GM12873 (cell line): ENCODE data around the gene PLD5.

Source experiments
- TF ChIP-seq, protein P1 (sequence below): IDR thresholded peaks from 2 replicates; pipeline ENCODE4 v1.5.1; 2012; ENCODE audit warnings: low read depth, mild to moderate bottlenecking, moderate library complexity, low read length, control low read depth; ENCODE audit not compliant: insufficient read depth; ENCODE audit errors: missing control alignments

PLD5 gene

GRCh38 chr1:242065813-242066212 is 458.7 kb downstream of the PLD5 start:
- TF ChIP-seq, protein P1, sequence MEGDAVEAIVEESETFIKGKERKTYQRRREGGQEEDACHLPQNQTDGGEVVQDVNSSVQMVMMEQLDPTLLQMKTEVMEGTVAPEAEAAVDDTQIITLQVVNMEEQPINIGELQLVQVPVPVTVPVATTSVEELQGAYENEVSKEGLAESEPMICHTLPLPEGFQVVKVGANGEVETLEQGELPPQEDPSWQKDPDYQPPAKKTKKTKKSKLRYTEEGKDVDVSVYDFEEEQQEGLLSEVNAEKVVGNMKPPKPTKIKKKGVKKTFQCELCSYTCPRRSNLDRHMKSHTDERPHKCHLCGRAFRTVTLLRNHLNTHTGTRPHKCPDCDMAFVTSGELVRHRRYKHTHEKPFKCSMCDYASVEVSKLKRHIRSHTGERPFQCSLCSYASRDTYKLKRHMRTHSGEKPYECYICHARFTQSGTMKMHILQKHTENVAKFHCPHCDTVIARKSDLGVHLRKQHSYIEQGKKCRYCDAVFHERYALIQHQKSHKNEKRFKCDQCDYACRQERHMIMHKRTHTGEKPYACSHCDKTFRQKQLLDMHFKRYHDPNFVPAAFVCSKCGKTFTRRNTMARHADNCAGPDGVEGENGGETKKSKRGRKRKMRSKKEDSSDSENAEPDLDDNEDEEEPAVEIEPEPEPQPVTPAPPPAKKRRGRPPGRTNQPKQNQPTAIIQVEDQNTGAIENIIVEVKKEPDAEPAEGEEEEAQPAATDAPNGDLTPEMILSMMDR = no peak

DNA sequence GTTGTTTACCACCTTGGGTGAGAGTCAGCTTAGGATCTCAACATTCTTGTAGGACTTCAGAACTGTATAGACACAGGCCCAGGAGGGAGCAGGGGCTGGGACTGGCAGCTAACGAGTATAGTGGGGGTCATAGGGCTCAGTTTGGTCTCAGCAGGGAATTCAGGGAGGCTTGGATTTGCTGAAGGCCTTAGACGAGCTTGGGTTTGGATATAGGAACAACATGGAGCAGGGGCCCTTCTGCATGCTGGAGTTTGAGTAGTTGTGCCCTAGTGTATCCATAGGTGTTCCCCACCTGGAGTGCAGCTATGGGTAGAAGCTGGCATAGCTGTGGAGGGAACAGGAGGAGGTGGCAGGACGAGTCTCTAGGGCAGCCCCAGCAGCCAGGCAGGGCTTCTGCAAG is 462.2 kb downstream of the PLD5 start:
- TF ChIP-seq, protein P1 = no peak

GRCh38 chr1:242059976-242060375 is 464.5 kb downstream of the PLD5 start:
- TF ChIP-seq, protein P1 = no peak

DNA sequence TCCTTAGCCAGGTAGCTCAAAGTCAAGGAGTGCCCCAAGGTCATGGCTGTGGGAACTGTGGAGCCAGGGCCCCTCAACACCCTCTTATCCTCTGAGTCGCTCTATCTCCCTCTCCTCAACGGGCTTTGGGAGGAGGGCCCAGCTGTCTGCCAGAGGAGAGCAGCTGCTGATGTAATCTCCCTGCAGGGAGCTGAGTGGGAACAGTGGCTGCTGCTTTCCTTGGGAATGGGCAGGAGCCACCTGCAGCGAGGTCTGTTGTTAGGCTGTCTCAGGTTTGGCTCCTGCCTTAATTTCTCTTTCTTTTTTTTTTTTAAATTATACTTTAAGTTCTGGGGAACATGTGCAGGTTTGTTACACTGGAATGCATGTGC is 466.8 kb downstream of the PLD5 start:
- TF ChIP-seq, protein P1 = no peak

DNA sequence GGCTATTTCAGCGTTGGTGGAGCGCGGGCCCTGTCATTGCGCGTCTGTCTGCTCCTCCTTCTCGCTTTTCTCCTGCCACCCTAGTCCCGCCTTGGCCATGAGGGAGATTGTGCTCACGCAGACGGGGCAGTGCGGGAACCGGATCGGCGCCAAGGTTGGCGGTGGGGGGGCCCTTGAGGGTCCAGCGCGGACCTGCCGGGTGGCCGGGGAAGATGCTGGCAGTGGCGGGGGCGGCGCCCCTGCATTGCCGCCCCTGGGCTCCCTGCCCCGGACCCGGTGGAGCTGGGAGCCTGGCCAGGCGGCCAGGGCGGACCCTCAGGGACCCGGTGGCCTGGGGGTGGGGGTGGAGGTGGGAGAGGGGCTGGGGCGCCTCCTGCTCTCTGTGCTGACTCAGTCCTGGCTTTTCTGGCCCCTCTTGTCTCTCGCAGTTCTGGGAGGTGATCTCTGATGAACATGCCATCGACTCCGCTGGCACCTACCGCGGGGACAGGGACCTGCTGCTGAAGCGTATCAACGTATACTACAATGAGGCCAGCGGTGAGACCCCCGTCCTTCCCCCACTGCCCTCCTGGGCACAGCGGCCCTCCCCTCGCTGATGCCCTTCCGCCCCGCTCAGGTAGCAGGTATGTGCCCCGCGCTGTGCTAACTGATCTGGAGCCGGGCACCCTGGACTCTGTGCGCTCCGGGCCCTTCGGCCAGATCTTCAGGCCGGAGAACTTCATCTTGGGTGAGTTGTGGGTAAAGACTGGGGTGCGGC is 467.3 kb downstream of the PLD5 start:
- TF ChIP-seq, protein P1 = no peak

- TF ChIP-seq, protein P1 = no peak
Measured at GRCh38 chr1:242055749-242056320, 468.7 kb downstream of the PLD5 start.

DNA sequence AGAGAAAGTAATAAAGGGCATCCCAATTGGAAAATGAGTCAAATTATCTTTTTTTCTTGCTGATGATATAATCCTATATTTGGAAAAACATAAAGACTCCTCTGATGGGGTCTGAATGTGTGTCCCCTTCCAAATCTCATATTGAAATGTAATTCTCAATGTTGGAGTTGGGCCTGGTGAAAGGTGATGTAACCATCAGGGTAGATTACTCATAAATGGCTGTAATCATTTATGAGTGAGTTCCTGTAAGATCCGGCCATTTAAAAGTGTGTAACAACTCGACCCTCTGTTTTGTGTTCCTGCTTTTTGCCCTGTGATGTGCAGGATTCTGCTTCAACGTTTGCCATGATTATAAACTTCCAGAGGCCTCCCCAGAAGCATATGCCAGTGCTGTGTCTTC is 481.3 kb downstream of the PLD5 start:
- TF ChIP-seq, protein P1 = no peak
